Thymus (tissue), 11 donors: ENCODE measurements around the gene ATRNL1. TPM values are rescaled to one million over a fixed set of nuclear protein-coding genes. Genes with fewer than 3 reads are reported as not detected.

Experiments used
- DNase-seq, 9 donors: peaks; one replicate each; pipeline ENCODE4 v3.0.0-alpha.2; 2013; ENCODE audit warnings: low spot score in 9 of 9, low read depth in 6 of 9, missing footprints in 1 of 9
- H3K27ac ChIP-seq, 2 donors: one replicate each; pipeline ENCODE4 v1.5.1; 2013; ENCODE audit warnings: control low read depth in 1 of 2, low read depth in 1 of 2, low read length in 1 of 2, mild to moderate bottlenecking in 1 of 2, moderate library complexity in 1 of 2
- H3K27me3 ChIP-seq, 2 donors: one replicate each; pipeline ENCODE4 v1.5.1; 2013; ENCODE audit warnings: low read length in 1 of 2; ENCODE audit not compliant: control insufficient read depth in 2 of 2, insufficient read depth in 1 of 2
- H3K36me3 ChIP-seq, 2 donors: one replicate each; pipeline ENCODE4 v1.5.1; 2013; ENCODE audit warnings: low read length in 1 of 2, mild to moderate bottlenecking in 1 of 2, moderate library complexity in 1 of 2; ENCODE audit not compliant: control insufficient read depth in 2 of 2, insufficient read depth in 2 of 2
- H3K4me1 ChIP-seq, 2 donors: one replicate each; pipeline ENCODE4 v1.5.1; 2013; ENCODE audit warnings: low read length in 2 of 2; ENCODE audit not compliant: control insufficient read depth in 2 of 2, insufficient read depth in 2 of 2
- H3K4me3 ChIP-seq, 2 donors: one replicate each; pipeline ENCODE4 v1.5.1; 2013; ENCODE audit warnings: low read length in 2 of 2, control low read depth in 1 of 2, mild to moderate bottlenecking in 1 of 2
- H3K9me3 ChIP-seq, 2 donors: one replicate each; pipeline ENCODE4 v1.5.1; 2013; ENCODE audit warnings: low read length in 1 of 2, mild to moderate bottlenecking in 1 of 2; ENCODE audit not compliant: control insufficient read depth in 2 of 2, insufficient read depth in 1 of 2
- WGBS: extraction: QIAGEN DNeasy Blood & Tissue Kit; methylation state at CpG from one replicate; pipeline ENCODE4 v1.1.7; 2013; 5-methylcytosine and 5-hydroxymethylcytosine counted together
- polyA plus RNA-seq: library from polyadenylated mRNA; stranded (reverse); fragments of 200-250 nt; gene quantifications from one replicate; pipeline ENCODE4 v1.2.3, GENCODE V29; 2013
- total RNA-seq: library from RNA; stranded (reverse); fragments of 120-200 nt; gene quantifications from one replicate; pipeline ENCODE4 v1.2.4, GENCODE V29; 2013
- donor health status: healthy.

The ATRNL1 gene
- total and polyA plus RNA-seq, 2 donors: 0.84 to 3.4 TPM

DNA sequence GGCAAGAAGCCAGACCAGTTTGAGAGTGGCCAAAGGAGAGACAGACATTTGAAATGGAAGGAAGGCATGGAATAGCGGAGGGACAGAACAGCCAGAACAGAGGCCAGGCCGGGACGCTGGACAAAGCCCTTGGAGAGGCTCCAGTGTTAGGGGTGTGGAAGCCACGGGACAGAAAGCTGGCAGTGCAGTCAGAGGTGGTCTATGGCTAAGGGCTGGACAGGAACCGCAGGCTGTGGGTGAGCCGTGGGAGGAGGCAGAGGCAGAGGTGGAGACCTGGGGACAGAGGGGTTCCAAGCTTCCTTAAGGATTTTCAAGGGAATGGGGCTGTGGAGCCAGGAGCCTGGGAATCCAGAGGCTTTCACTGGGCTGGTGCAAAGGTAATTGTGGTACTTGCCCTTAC, 878.8 kb downstream of the ATRNL1 start:
- WGBS: 91% methylated on average over 6 of the region's 6 CpGs
- DNase-seq: no peak
- Histone ChIP-seq H3K4me1 (no peaks in the 10 kb centered on the region), H3K36me3 (no peaks in the 10 kb centered on the region), H3K9me3 (no peaks in the 10 kb centered on the region), H3K27ac (no peak overlapping the region), H3K4me3 (no peak overlapping the region), H3K27me3 (no peaks in the 10 kb centered on the region)

GRCh38 chr10:115972426-115972825, 879.3 kb downstream of the ATRNL1 start:
- Histone ChIP-seq H3K27me3 (no peaks in the 10 kb centered on the region), H3K4me1 (no peaks in the 10 kb centered on the region), H3K27ac (no peak overlapping the region), H3K4me3 (no peak overlapping the region), H3K9me3 (no peaks in the 10 kb centered on the region), H3K36me3 (no peaks in the 10 kb centered on the region)
- no peak for DNase-seq
- 78% methylated on average over 11 of the region's 11 CpGs for WGBS

- DNase-seq: no peak
- no peak overlapping the region for H3K27ac ChIP-seq
- no peaks in the 10 kb centered on the region for H3K4me1 ChIP-seq
- H3K36me3 ChIP-seq: no peaks in the 10 kb centered on the region
- no peak overlapping the region for H3K4me3 ChIP-seq
- WGBS: 92% methylated on average over 4 of the region's 4 CpGs
- no peaks in the 10 kb centered on the region for H3K9me3 ChIP-seq
- no peaks in the 10 kb centered on the region for H3K27me3 ChIP-seq
Observed at GRCh38 chr10:115974351-115974750, 881.2 kb downstream of the ATRNL1 start.

- no peaks in the 10 kb centered on the region for H3K4me1 ChIP-seq
- no peaks in the 10 kb centered on the region for H3K27me3 ChIP-seq
- DNase-seq: no peak
- H3K9me3 ChIP-seq: no peaks in the 10 kb centered on the region
- no peak overlapping the region for H3K27ac ChIP-seq
- 74% methylated on average over 9 of the region's 9 CpGs for whole genome bisulfite sequencing
- no peak overlapping the region for H3K4me3 ChIP-seq
- H3K36me3 ChIP-seq: no peaks in the 10 kb centered on the region
Observed at GRCh38 chr10:115974816-115975430, 881.8 kb downstream of the ATRNL1 start.

GRCh38 chr10:115975506-115975905, 882.3 kb downstream of the ATRNL1 start:
- no peaks in the 10 kb centered on the region for H3K36me3 ChIP-seq
- H3K9me3 ChIP-seq: no peaks in the 10 kb centered on the region
- no peaks in the 10 kb centered on the region for H3K4me1 ChIP-seq
- no peak overlapping the region for H3K27ac ChIP-seq
- H3K4me3 ChIP-seq: no peak overlapping the region
- WGBS: 50% methylated on average over 4 of the region's 4 CpGs
- no peaks in the 10 kb centered on the region for H3K27me3 ChIP-seq
- no peak for DNase-seq

DNA sequence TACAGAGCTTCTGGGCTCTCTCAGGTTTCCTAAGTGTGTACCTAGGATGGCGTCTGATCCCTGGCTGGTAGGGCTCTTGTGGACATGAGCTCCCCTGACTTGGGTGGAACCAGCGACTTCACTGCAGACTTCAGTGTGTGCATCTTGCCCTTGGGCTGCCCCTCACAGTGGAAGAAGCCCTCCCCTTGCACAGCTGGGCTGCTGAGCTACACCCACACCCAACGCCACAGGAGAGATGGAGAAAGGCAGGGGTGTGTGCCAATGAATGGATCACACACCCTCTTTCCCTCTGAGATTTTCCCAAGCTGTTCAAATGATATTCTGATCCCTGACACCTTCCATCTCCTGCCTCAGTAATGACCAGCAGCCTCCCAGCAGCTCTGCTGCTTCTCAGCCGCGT, 883.2 kb downstream of the ATRNL1 start:
- WGBS: 88% methylated on average over 5 of the region's 5 CpGs
- no peaks in the 10 kb centered on the region for H3K27me3 ChIP-seq
- DNase-seq: no peak

GRCh38 chr10:115977855-115978254, 884.7 kb downstream of the ATRNL1 start:
- H3K27me3 ChIP-seq: no peaks in the 10 kb centered on the region
- H3K9me3 ChIP-seq: no peaks in the 10 kb centered on the region
- no peaks in the 10 kb centered on the region for H3K36me3 ChIP-seq
- WGBS: 77% methylated on average over 3 of the region's 3 CpGs
- no peaks in the 10 kb centered on the region for H3K4me1 ChIP-seq
- H3K4me3 ChIP-seq: no peak overlapping the region
- H3K27ac ChIP-seq: no peak overlapping the region
- no peak for DNase-seq

More for the DNA sequence above, 883.2 kb downstream of the ATRNL1 start:
- Histone ChIP-seq H3K9me3 (no peaks in the 10 kb centered on the region), H3K36me3 (no peaks in the 10 kb centered on the region), H3K4me3 (no peak overlapping the region), H3K27ac (no peak overlapping the region), H3K4me1 (no peaks in the 10 kb centered on the region)

DNA sequence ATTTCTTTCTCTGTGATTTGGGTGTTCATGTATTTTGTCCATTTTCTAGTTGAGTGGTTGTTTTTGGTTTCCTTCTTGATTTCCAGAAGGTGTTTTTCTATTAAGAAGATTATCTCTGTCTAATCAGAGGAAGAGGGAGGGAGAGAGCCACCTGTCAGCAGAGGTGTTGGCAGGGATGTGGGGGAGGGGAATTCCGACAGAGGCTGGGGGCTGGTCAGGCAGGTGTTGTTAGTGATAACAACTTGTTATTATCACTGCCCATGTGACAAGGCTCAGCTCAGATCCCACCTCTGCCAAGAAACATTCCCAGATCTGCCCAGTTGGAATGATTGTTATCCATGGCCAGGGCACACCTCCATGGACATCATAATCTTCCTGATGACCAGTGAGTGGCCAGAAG, 886.4 kb downstream of the ATRNL1 start:
- no peaks in the 10 kb centered on the region for H3K36me3 ChIP-seq
- no peak for DNase-seq
- H3K9me3 ChIP-seq: no peaks in the 10 kb centered on the region
- no peaks in the 10 kb centered on the region for H3K4me1 ChIP-seq
- WGBS: 64% methylated on average over 1 of the region's 1 CpG
- no peak overlapping the region for H3K4me3 ChIP-seq
- H3K27ac ChIP-seq: no peak overlapping the region
- H3K27me3 ChIP-seq: no peaks in the 10 kb centered on the region

DNA sequence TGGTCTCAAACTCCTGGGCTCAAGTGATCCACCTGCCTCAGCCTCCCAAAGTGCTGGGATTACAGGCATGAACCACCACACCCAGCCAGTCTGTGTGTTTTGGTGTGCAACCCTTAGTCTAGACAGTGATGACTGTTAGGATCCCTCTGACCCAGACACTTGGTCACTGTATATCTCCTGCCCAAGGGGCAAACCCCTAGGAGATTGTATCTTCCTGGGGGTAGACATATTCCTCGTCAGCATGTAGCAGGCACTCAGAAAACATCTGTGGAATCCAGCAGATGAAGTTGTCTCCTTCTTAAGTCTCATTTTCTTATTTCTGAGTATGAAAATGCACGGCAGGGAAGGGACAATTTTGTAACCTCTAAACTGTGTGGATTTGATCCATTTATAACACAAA, 887.3 kb downstream of the ATRNL1 start:
- DNase-seq: no peak
- Histone ChIP-seq H3K9me3 (no peaks in the 10 kb centered on the region), H3K27ac (no peak overlapping the region), H3K4me3 (no peak overlapping the region), H3K4me1 (no peaks in the 10 kb centered on the region), H3K36me3 (no peaks in the 10 kb centered on the region), H3K27me3 (no peaks in the 10 kb centered on the region)
- WGBS: 85% methylated on average over 2 of the region's 2 CpGs

DNA sequence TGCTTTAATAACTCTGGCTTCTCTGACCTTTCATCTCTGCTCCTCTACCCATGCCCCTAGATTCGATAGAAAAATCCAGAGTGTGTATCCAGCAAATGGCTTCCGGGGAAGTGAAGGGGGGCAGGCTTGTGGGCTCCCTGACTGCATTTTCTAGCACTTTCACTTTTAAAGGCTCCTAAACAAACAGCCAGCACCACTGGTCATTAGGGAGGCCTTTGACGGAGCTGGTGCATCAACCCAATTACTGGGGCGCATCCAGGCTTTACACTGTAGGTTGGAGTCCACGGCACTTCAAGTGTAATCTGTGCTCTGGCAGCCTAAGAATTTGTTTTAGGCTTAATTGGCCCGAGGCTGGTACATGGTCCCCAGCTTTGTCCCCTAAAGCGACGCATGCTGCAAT, 887.9 kb downstream of the ATRNL1 start:
- Histone ChIP-seq H3K9me3 (no peaks in the 10 kb centered on the region), H3K4me3 (no peak overlapping the region), H3K27ac (no peak overlapping the region), H3K4me1 (no peaks in the 10 kb centered on the region), H3K27me3 (no peaks in the 10 kb centered on the region), H3K36me3 (no peaks in the 10 kb centered on the region)
- 80% methylated on average over 8 of the region's 8 CpGs for WGBS
- no peak for DNase-seq
